ENCODE measurements around the gene SPOCD1.

The SPOCD1 gene

GRCh38 chr1:31809698-31810097 lies 6.1 kb downstream of the SPOCD1 start:
- Histone ChIP-seq H3K27ac (ENCODE audit: low read depth, low read length) (no peak overlapping the region), H3K9me3 (ENCODE audit: low read length) (no peaks in the 10 kb centered on the region), H3K9ac (ENCODE audit: low read length) (no peak overlapping the region)

DNA sequence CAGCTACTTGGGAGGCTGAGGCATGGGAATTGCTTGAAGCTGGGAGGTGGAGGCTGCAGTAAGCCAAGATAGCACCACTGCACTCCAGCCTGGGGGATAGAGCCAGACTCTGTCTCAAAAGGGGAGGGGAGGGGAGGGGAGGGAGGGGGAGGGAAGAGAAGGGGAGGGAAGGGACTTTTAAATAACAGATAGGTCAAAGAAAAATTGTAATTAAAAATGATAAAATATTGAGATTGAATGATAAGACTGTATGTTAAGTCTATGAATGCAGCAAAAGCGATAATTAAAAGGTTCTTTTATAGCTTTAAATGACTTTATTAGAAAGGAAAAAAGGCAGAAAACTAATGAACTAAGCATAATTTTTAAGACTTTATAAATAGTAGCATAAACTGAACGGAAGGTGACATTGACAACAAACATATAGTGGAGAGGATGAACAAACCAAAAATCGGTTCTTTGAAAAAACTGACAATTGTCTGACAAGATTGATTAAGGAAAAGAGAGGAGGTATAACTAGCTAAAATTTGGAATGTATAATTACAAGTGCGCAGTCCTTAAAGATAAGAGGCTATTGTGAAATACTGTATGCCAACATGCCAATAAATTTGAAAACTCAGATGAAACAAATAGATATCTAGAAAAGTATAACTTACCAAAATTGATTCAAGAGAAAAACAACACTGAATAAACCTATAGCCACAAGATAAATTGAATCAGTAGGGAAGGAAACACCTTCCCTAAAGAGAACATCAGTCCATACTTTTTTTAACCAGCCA lies 8.4 kb downstream of the SPOCD1 start:
- H3K9me3 ChIP-seq (ENCODE audit: low read length): no peaks in the 10 kb centered on the region
- H3K4me3 ChIP-seq (ENCODE audit: low read depth in 1 of 2, low read length in 2 of 2): no peak overlapping the region
- no peaks in the 10 kb centered on the region for H3K27me3 ChIP-seq (ENCODE audit: control insufficient read depth in 1 of 2, insufficient read depth in 2 of 2, low read length in 2 of 2)
- no peaks in the 10 kb centered on the region for H3K36me3 ChIP-seq (ENCODE audit: insufficient read depth, low read length)
- H3K27ac ChIP-seq (ENCODE audit: low read depth, low read length): no peak overlapping the region
- H3K9ac ChIP-seq (ENCODE audit: low read length): no peak overlapping the region
- H3K4me1 ChIP-seq (ENCODE audit: insufficient read depth, low read length): no peaks in the 10 kb centered on the region

More at GRCh38 chr1:31809698-31810097, 6.1 kb downstream of the SPOCD1 start:
- Histone ChIP-seq H3K27me3 (ENCODE audit: control insufficient read depth in 1 of 2, insufficient read depth in 2 of 2, low read length in 2 of 2) (no peaks in the 10 kb centered on the region), H3K4me3 (ENCODE audit: low read depth in 1 of 2, low read length in 2 of 2) (no peak overlapping the region), H3K36me3 (ENCODE audit: insufficient read depth, low read length) (no peaks in the 10 kb centered on the region), H3K4me1 (ENCODE audit: insufficient read depth, low read length) (no peaks in the 10 kb centered on the region)

DNA sequence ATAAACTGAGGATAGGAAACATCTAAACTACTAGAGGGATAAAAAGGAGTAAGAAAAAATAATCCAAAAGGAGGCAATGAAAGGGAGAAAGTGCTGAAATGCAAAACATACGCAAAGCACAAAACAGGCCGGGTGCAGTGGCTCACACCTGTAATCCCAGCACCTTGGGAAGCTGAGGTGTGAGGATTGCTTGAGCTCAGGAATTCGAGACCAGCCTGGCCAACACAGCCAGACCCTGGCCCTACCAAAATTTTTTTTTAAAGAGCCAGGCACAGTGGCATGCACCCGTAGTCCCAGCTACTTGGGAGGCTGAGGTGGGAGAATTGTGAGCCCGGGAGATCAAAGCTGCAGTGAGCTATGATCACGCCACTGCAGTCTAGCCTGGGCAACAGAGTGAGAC lies 10.5 kb downstream of the SPOCD1 start:
- Histone ChIP-seq H3K27me3 (ENCODE audit: control insufficient read depth in 1 of 2, insufficient read depth in 2 of 2, low read length in 2 of 2) (no peaks in the 10 kb centered on the region), H3K9me3 (ENCODE audit: low read length) (no peaks in the 10 kb centered on the region), H3K27ac (ENCODE audit: low read depth, low read length) (no peak overlapping the region), H3K36me3 (ENCODE audit: insufficient read depth, low read length) (no peaks in the 10 kb centered on the region), H3K4me1 (ENCODE audit: insufficient read depth, low read length) (no peaks in the 10 kb centered on the region), H3K4me3 (ENCODE audit: low read depth in 1 of 2, low read length in 2 of 2) (no peak overlapping the region), H3K9ac (ENCODE audit: low read length) (no peak overlapping the region)

GRCh38 chr1:31804098-31804497 lies 11.7 kb downstream of the SPOCD1 start:
- no peaks in the 10 kb centered on the region for H3K27me3 ChIP-seq (ENCODE audit: control insufficient read depth in 1 of 2, insufficient read depth in 2 of 2, low read length in 2 of 2)
- no peak overlapping the region for H3K9ac ChIP-seq (ENCODE audit: low read length)
- H3K27ac ChIP-seq (ENCODE audit: low read depth, low read length): no peak overlapping the region

DNA sequence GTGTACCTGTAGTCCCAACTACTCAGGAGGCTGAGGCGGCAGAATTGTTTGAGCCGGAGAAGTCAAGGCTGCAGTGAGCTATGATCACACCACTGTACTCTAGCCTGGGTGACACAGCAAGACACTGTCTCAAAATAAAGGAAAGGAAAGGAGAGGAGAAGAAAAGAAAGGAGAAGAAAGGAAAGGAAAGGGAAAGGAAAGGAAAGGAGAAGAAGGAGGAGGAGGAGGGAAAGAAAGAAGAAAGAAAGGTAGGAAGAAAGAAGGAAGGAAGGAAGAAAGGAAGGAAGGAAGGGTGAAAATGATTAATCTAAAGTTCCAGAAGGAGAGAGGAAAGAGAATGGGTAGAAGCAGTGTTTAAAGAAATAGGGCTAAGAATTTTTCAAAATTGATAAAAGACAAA lies 12.2 kb downstream of the SPOCD1 start:
- H3K27me3 ChIP-seq (ENCODE audit: control insufficient read depth in 1 of 2, insufficient read depth in 2 of 2, low read length in 2 of 2): no peaks in the 10 kb centered on the region
- H3K9ac ChIP-seq (ENCODE audit: low read length): no peak overlapping the region
- H3K4me3 ChIP-seq (ENCODE audit: low read depth in 1 of 2, low read length in 2 of 2): no peak overlapping the region
- no peaks in the 10 kb centered on the region for H3K36me3 ChIP-seq (ENCODE audit: insufficient read depth, low read length)
- no peak overlapping the region for H3K27ac ChIP-seq (ENCODE audit: low read depth, low read length)
- no peaks in the 10 kb centered on the region for H3K4me1 ChIP-seq (ENCODE audit: insufficient read depth, low read length)
- H3K9me3 ChIP-seq (ENCODE audit: low read length): no peaks in the 10 kb centered on the region

More at GRCh38 chr1:31804098-31804497, 11.7 kb downstream of the SPOCD1 start:
- no peak overlapping the region for H3K4me3 ChIP-seq (ENCODE audit: low read depth in 1 of 2, low read length in 2 of 2)
- H3K36me3 ChIP-seq (ENCODE audit: insufficient read depth, low read length): no peaks in the 10 kb centered on the region
- H3K9me3 ChIP-seq (ENCODE audit: low read length): no peaks in the 10 kb centered on the region
- H3K4me1 ChIP-seq (ENCODE audit: insufficient read depth, low read length): no peaks in the 10 kb centered on the region

DNA sequence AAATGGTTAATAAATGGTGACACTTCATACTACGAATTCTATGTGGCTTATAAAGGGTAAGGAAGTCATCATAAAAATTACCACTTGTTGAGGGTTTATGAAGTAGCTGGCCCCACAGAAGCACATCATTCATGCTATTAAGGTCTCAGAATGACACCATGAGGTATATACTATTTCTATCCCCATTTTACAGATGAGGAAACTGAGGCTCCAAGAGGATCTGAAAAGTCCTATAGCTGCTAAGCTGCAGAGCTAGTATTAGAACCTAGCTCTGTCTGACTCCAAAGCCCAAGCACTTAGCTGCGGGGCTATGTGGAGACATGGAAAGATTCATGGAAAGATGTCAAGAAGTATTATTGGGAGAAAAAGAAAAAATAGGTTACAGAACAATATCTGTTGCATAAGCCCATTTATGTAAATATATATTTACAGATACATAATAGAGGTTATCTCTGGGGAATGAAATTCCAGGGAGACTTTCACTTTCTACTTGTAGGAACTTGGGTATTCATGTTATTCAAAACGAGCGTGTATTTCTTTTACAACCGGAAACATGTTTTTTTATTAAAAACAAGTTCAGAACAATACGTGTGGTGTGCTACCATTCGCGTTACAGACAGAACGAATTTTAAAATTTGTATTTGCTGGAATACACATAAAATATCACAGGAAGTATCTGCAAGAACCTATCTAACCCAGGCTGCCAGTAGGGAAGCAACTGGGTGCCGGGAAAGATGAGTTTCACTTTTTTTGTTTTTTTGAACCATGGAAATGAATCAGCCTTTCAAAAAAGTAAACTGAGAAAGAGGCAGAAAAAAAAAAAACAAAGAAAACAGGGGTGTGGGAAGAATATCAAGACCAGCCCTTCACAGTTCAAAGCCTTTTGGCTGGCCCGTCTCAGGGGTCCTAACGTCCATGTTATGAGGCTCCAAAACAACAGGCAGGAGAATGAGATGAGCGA lies 13.4 kb downstream of the SPOCD1 start:
- Histone ChIP-seq H3K4me1 (ENCODE audit: insufficient read depth, low read length) (no peaks in the 10 kb centered on the region), H3K27ac (ENCODE audit: low read depth, low read length) (no peak overlapping the region), H3K27me3 (ENCODE audit: control insufficient read depth in 1 of 2, insufficient read depth in 2 of 2, low read length in 2 of 2) (no peaks in the 10 kb centered on the region), H3K9me3 (ENCODE audit: low read length) (no peaks in the 10 kb centered on the region), H3K36me3 (ENCODE audit: insufficient read depth, low read length) (no peaks in the 10 kb centered on the region), H3K9ac (ENCODE audit: low read length) (no peak overlapping the region), H3K4me3 (ENCODE audit: low read depth in 1 of 2, low read length in 2 of 2) (no peak overlapping the region)

DNA sequence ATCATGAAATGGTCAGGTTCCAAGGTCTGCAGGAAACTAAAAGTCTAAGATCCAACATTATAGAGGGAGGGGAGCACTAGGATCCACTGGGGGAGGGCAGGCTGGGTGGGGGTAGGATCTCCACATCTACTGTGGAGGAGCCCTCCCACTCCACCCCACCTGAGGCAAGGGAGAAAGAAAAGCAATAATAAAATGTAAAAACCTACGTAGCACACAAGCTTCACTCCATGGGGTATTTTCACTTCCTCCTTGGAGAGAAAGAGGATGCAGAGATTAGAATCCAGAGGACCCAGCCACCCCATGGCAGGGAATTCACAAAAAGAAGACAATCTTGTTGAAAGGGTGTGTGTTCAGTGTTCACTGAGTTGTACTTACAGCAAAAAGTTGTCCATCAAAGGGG lies 14.4 kb downstream of the SPOCD1 start:
- no peak overlapping the region for H3K4me3 ChIP-seq (ENCODE audit: low read depth in 1 of 2, low read length in 2 of 2)
- H3K4me1 ChIP-seq (ENCODE audit: insufficient read depth, low read length): no peaks in the 10 kb centered on the region
- no peak overlapping the region for H3K27ac ChIP-seq (ENCODE audit: low read depth, low read length)
- no peak overlapping the region for H3K9ac ChIP-seq (ENCODE audit: low read length)
- no peaks in the 10 kb centered on the region for H3K27me3 ChIP-seq (ENCODE audit: control insufficient read depth in 1 of 2, insufficient read depth in 2 of 2, low read length in 2 of 2)
- H3K36me3 ChIP-seq (ENCODE audit: insufficient read depth, low read length): no peaks in the 10 kb centered on the region
- no peaks in the 10 kb centered on the region for H3K9me3 ChIP-seq (ENCODE audit: low read length)

- Histone ChIP-seq H3K4me1 (ENCODE audit: insufficient read depth, low read length) (no peaks in the 10 kb centered on the region), H3K27ac (ENCODE audit: low read depth, low read length) (no peak overlapping the region), H3K36me3 (ENCODE audit: insufficient read depth, low read length) (no peaks in the 10 kb centered on the region), H3K9me3 (ENCODE audit: low read length) (no peaks in the 10 kb centered on the region), H3K4me3 (ENCODE audit: low read depth in 1 of 2, low read length in 2 of 2) (no peak overlapping the region), H3K9ac (ENCODE audit: low read length) (no peak overlapping the region), H3K27me3 (ENCODE audit: control insufficient read depth in 1 of 2, insufficient read depth in 2 of 2, low read length in 2 of 2) (no peaks in the 10 kb centered on the region)
Observed at GRCh38 chr1:31800674-31800967, 15.2 kb downstream of the SPOCD1 start.

DNA sequence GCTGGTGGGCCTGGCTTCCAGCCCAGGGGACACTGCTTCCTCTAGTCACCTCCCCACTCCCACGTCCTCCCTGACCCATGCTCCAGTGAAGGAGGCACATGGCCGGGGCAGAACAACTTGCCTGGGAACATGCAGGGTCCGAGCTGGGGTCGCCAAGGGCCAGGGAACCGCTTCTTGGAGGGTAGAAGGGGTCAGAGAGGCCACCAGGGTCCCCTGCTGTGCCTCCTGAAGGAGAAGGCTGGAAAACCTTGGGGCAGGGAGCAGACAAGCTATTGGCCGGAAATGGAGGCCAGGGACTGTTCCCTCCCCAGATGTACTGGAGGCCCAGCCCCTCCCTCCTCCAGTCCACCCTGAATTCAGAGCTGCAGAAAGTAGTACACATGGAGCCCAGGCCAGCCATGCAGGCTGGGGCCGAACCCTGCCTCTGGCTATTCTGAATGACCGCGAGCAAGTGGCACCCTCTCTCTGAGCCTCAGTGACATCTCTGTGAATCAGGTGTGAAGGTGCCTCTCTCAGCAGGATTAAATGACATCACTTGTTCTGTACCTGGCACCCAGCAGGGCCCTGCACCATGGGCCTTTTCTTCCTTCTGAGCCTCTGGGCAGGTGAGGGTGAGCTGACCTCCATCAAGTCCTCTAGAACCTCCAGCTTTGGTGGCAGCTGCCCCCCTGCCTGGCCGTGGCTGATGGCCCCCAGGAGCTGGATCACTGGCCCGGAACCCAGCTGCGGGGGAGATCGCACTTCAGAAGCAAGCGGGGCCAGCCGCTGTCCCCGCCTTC lies 15.7 kb downstream of the SPOCD1 start:
- H3K9me3 ChIP-seq (ENCODE audit: low read length): no peaks in the 10 kb centered on the region
- no peak overlapping the region for H3K9ac ChIP-seq (ENCODE audit: low read length)
- no peaks in the 10 kb centered on the region for H3K36me3 ChIP-seq (ENCODE audit: insufficient read depth, low read length)
- H3K27me3 ChIP-seq (ENCODE audit: control insufficient read depth in 1 of 2, insufficient read depth in 2 of 2, low read length in 2 of 2): no peaks in the 10 kb centered on the region
- no peak overlapping the region for H3K4me3 ChIP-seq (ENCODE audit: low read depth in 1 of 2, low read length in 2 of 2)
- H3K4me1 ChIP-seq (ENCODE audit: insufficient read depth, low read length): no peaks in the 10 kb centered on the region
- no peak overlapping the region for H3K27ac ChIP-seq (ENCODE audit: low read depth, low read length)

- H3K4me3 ChIP-seq (ENCODE audit: low read depth in 1 of 2, low read length in 2 of 2): no peak overlapping the region
Observed at GRCh38 chr1:31799196-31799894, 16.5 kb downstream of the SPOCD1 start.

More at GRCh38 chr1:31799196-31799894, 16.5 kb downstream of the SPOCD1 start:
- Histone ChIP-seq H3K9ac (ENCODE audit: low read length) (no peak overlapping the region), H3K4me1 (ENCODE audit: insufficient read depth, low read length) (no peaks in the 10 kb centered on the region), H3K27me3 (ENCODE audit: control insufficient read depth in 1 of 2, insufficient read depth in 2 of 2, low read length in 2 of 2) (no peaks in the 10 kb centered on the region), H3K36me3 (ENCODE audit: insufficient read depth, low read length) (no peaks in the 10 kb centered on the region), H3K9me3 (ENCODE audit: low read length) (no peaks in the 10 kb centered on the region), H3K27ac (ENCODE audit: low read depth, low read length) (no peak overlapping the region)

Measured in muscle layer of colon (tissue), 2 donors.